ENCODE measurements around the gene DEPP1.

The DEPP1 gene

DNA sequence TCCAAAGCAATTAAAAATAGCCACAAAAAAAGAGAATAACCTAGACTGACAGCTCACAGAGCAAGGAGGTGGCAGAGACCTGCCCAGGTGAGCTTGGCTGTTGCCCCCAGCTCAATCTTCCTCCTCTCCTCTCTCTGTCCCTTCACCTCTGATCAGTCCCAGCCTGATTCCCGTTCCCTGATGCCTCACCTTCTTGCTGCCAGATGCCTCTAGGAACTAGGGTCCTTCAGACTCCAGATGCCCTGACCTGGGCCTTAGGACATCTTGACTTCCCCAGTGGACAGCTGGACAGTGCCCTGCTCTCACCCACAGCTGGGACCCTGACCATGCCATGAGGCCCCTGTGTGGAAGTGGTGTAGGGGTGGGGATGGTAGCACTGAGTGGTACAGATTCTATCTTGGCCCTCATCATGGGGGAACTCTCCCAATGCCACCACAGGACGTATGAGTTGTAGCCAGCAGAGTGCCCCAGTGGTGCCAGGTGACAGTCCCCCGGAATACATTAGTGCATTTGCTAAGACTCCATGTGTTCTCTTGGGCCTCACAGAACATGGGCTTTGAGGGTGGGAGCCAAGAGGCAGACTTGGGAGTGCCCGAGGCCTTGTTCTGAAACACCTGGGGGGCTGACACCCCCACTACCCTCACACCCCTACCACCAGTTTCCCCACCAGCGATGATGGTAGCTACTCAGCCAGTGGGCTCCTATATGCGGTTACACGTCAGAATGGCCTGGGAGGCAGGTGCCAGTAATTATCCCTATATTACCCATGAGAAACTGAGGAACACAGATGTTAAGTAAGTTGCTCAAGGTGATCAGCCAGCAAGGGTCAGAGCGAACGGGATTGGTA lies 2.0 kb downstream of the DEPP1 start:
- H3K27me3 ChIP-seq (ENCODE audit: insufficient read depth, insufficient read length): no peaks in the 10 kb centered on the region
- no peak overlapping the region for H3K4me3 ChIP-seq (ENCODE audit: insufficient read length, low read depth)
- no peaks in the 10 kb centered on the region for H3K9me3 ChIP-seq (ENCODE audit: insufficient read depth, low read length)
- H3K9ac ChIP-seq (ENCODE audit: insufficient read length, low read depth): peak overlapping the region; percentile 42
- TF ChIP-seq SUZ12 (IDR thresholded peaks at IDR 0.05; ENCODE audit: extremely low read depth, insufficient read depth, insufficient read length) (no peak), ZNF274 (IDR thresholded peaks at IDR 0.05; ENCODE audit: low read depth, low read length) (no peak), YY1 (IDR thresholded peaks at IDR 0.05; ENCODE audit: insufficient read depth, insufficient read length) (no peak)
- peaks cover 20% of the 10 kb centered on the region for H3K36me3 ChIP-seq (ENCODE audit: insufficient read depth, insufficient read length, low read length)
- no peak for DNase-seq (ENCODE audit: low read depth, low spot score)
- H3K4me1 ChIP-seq (ENCODE audit: insufficient read depth, insufficient read length): peaks cover 44% of the 10 kb centered on the region

DNA sequence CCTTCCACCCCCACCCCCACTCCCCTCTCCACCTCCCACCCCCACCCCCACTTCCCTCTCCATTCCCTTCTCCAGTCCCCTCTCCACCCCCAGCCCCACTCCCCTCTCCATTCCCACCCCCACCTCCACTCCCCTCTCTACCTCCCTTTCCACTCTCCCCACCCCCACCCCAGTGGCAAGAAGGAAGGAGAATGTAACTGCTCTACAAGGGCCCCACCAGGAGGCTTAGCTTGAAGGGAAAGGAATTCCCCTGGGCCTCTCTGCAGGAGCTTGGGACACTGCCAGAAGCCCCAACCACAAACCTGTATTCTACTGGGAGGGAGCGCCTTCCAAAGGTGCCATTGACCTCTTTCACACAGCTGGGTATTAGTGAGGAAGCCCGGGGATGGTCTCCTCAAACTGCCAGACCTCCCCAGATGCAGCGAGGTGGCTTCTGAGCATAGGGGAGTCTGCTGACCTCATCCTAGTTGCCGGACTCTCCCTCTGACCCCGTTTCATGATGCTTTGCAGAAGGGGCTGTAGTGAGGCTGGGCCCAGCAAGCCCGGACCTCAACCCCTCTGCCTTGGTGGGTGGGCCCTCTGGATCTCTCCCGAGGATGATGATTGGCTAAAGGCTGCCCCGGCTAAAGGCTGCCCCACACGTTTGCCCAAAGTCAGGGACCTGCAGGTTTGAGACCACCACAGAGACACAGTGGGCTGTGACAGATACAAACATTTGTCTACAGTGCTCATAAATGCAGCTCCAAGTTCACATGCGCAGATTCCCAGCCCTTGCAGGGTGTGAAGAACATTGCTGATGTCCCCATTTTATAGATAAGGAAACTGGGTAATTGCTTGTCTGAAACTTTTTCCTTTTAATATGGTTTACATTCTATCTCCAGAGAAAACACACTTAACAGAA lies 2.9 kb downstream of the DEPP1 start:
- no peaks in the 10 kb centered on the region for H3K27me3 ChIP-seq (ENCODE audit: insufficient read depth, insufficient read length)
- H3K9me3 ChIP-seq (ENCODE audit: insufficient read depth, low read length): no peaks in the 10 kb centered on the region
- TF ChIP-seq ZNF274 (IDR thresholded peaks at IDR 0.05; ENCODE audit: low read depth, low read length): no peak
- no peak for TF ChIP-seq SUZ12 (IDR thresholded peaks at IDR 0.05; ENCODE audit: extremely low read depth, insufficient read depth, insufficient read length)
- no peak for TF ChIP-seq YY1 (IDR thresholded peaks at IDR 0.05; ENCODE audit: insufficient read depth, insufficient read length)
- H3K36me3 ChIP-seq (ENCODE audit: insufficient read depth, insufficient read length, low read length): peaks cover 29% of the 10 kb centered on the region
- peak overlapping the region; percentile 50 for H3K9ac ChIP-seq (ENCODE audit: insufficient read length, low read depth)
- DNase-seq (ENCODE audit: low read depth, low spot score): no peak
- H3K4me3 ChIP-seq (ENCODE audit: insufficient read length, low read depth): peak overlapping the region; percentile 8
- peaks cover 43% of the 10 kb centered on the region for H3K4me1 ChIP-seq (ENCODE audit: insufficient read depth, insufficient read length)

DNA sequence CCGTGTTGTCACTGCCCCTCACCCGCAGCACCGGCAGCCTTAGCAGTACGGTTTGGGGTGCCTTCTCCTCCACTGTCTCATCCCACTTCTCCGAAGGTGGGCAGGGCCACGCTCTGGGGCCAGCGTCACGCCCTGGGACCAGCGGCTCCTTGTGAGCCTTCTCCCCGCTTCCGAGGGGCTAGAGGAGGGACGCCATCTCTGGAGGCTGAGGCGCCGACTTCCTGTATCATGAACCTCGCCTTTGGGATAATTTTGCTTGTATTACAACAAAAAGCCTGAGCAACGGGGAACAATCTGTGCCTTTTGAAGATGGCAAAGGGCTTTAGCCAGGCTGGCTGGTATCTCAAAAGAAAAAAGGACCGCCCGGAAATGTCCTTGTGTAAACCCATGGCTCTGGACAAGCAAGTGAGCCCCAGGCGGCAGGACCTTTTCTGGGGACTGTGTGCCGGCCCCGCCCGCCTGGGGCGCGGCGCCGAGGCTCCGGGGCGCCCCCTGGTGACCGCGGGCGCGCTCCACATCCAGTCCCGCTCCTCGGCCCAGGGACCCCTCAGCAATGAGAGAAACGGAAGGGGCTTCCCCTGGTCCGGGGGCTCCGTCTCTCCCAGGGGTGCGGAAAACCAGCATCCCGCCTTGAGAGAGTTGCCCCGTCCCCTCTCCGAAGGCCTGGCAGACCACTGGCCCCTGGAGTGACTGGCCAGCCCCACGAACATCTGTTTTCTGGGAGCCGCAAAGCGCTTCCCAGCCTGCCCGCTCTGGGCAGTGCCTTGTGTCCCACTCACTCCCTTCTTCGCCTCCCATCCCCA lies 3.8 kb downstream of the DEPP1 start:
- Histone ChIP-seq H3K36me3 (ENCODE audit: insufficient read depth, insufficient read length, low read length) (peaks cover 37% of the 10 kb centered on the region), H3K9me3 (ENCODE audit: insufficient read depth, low read length) (no peaks in the 10 kb centered on the region), H3K27me3 (ENCODE audit: insufficient read depth, insufficient read length) (no peaks in the 10 kb centered on the region), H3K4me1 (ENCODE audit: insufficient read depth, insufficient read length) (peaks cover 40% of the 10 kb centered on the region), H3K4me3 (ENCODE audit: insufficient read length, low read depth) (peak overlapping the region; percentile 29), H3K9ac (ENCODE audit: insufficient read length, low read depth) (peak overlapping the region; percentile 85)
- no peak for DNase-seq (ENCODE audit: low read depth, low spot score)
- no peak for TF ChIP-seq SUZ12 (IDR thresholded peaks at IDR 0.05; ENCODE audit: extremely low read depth, insufficient read depth, insufficient read length)

DNA sequence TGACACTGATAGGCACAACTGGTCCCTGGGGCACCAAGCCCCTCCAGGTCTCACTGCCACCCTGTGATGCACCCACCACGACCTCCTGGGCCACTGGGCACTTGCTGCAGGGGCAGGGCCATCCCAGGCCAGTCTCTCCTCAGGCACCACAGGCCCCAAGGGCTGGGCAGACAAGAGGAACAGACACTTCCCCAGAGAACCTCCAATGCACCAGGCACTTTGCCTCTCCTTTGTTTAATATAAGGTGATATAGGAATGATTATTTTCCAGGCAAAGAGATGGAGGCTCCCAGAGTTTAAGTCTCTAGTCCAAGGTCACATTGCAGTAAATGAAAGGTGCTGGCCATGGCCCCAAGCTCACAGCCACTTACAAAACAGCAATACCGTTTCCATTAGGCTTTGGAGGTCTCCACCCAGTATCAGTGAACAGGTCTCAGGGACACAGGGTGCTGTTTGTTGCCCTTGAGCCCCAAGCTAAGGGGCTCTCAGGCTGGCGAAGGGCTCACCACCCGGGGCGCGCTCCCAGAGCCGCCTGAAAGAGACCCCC lies 4.5 kb downstream of the DEPP1 start:
- Histone ChIP-seq H3K9me3 (ENCODE audit: insufficient read depth, low read length) (no peaks in the 10 kb centered on the region), H3K4me1 (ENCODE audit: insufficient read depth, insufficient read length) (peaks cover 33% of the 10 kb centered on the region), H3K4me3 (ENCODE audit: insufficient read length, low read depth) (peak overlapping the region; percentile 29), H3K9ac (ENCODE audit: insufficient read length, low read depth) (peak overlapping the region; percentile 85), H3K36me3 (ENCODE audit: insufficient read depth, insufficient read length, low read length) (peaks cover 40% of the 10 kb centered on the region), H3K27me3 (ENCODE audit: insufficient read depth, insufficient read length) (no peaks in the 10 kb centered on the region)
- DNase-seq (ENCODE audit: low read depth, low spot score): no peak
- TF ChIP-seq YY1 (IDR thresholded peaks at IDR 0.05; ENCODE audit: insufficient read depth, insufficient read length) (no peak), ZNF274 (IDR thresholded peaks at IDR 0.05; ENCODE audit: low read depth, low read length) (no peak), SUZ12 (IDR thresholded peaks at IDR 0.05; ENCODE audit: extremely low read depth, insufficient read depth, insufficient read length) (no peak)

DNA sequence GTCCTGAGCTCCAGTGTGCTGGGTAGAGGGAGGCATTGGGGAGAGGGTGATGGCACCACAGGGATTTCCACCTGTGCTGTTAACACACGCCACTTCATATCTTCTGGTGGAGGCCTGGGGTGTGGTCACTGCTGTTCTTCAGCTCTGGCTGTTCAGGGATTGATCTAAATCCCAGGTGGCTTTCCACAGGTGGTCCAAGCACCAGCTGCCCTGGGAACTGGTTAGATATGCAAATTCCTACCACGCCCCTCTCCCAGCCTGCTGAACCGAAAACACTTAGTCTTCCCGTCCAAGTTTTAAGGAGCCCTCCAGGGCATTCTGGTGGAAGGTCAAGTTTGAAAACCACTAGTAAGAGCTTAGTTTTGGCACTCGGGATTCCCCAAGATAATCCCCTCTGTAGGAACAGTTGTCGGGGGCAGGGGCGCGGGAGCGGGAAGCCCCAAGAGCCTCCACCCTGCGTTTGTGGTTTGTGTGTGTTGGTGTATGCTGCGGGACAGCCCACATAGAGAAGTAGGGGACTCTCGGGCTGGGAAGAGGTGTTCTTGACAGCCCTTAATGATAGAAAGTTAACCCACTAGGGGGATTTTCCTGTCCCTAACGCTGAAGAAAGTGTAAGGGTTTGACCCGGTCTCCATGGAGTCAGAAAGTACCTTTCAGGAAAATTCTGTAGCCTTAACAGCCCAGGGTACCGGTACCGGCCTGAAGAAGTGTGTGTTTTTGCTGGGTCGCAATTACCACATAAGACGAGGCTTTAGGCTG lies 5.1 kb downstream of the DEPP1 start:
- Histone ChIP-seq H3K9me3 (ENCODE audit: insufficient read depth, low read length) (no peaks in the 10 kb centered on the region), H3K4me3 (ENCODE audit: insufficient read length, low read depth) (no peak overlapping the region), H3K9ac (ENCODE audit: insufficient read length, low read depth) (peak overlapping the region; percentile 51), H3K27me3 (ENCODE audit: insufficient read depth, insufficient read length) (no peaks in the 10 kb centered on the region), H3K4me1 (ENCODE audit: insufficient read depth, insufficient read length) (peaks cover 30% of the 10 kb centered on the region), H3K36me3 (ENCODE audit: insufficient read depth, insufficient read length, low read length) (peaks cover 43% of the 10 kb centered on the region)
- TF ChIP-seq SUZ12 (IDR thresholded peaks at IDR 0.05; ENCODE audit: extremely low read depth, insufficient read depth, insufficient read length): no peak
- no peak for TF ChIP-seq ZNF274 (IDR thresholded peaks at IDR 0.05; ENCODE audit: low read depth, low read length)
- TF ChIP-seq YY1 (IDR thresholded peaks at IDR 0.05; ENCODE audit: insufficient read depth, insufficient read length): no peak
- no peak for DNase-seq (ENCODE audit: low read depth, low spot score)

DNA sequence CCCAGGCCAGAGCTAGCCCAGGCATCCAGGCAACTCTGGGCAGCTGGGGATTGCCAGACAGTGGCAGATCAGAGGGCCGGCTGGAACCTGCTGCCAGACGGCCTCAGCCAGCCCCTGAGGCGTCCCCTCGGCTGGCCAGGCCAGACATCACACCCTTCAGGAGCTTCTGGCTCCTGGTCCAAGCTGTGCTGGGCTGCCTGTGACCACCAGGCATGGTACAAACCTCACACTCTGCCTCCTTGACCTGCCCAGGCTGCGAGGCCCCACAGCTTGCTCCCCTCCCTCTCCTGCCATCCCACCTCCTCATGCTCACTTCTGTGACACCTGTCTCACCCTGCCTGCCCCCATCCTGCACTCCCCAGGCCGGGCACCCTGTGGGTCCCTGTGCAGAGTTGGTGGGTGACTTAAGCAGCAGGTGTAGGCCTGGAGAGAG lies 5.7 kb downstream of the DEPP1 start:
- Histone ChIP-seq H3K27me3 (ENCODE audit: insufficient read depth, insufficient read length) (no peaks in the 10 kb centered on the region), H3K4me3 (ENCODE audit: insufficient read length, low read depth) (no peak overlapping the region), H3K36me3 (ENCODE audit: insufficient read depth, insufficient read length, low read length) (peaks cover 43% of the 10 kb centered on the region), H3K9me3 (ENCODE audit: insufficient read depth, low read length) (no peaks in the 10 kb centered on the region), H3K9ac (ENCODE audit: insufficient read length, low read depth) (no peak overlapping the region), H3K4me1 (ENCODE audit: insufficient read depth, insufficient read length) (peaks cover 29% of the 10 kb centered on the region)
- no peak for TF ChIP-seq SUZ12 (IDR thresholded peaks at IDR 0.05; ENCODE audit: extremely low read depth, insufficient read depth, insufficient read length)
- TF ChIP-seq ZNF274 (IDR thresholded peaks at IDR 0.05; ENCODE audit: low read depth, low read length): no peak
- TF ChIP-seq YY1 (IDR thresholded peaks at IDR 0.05; ENCODE audit: insufficient read depth, insufficient read length): no peak
- no peak for DNase-seq (ENCODE audit: low read depth, low spot score)

All from NT2/D1 (cell line).